ENCODE data around the gene CPSF4. TPM values are rescaled to one million over a fixed set of nuclear protein-coding genes. Genes with fewer than 3 reads are reported as not detected.

The CPSF4 gene
- total RNA-seq, 2 donors from 2014 or later, result 40.4 to 97.4 TPM

GRCh38 chr7:99440195-99440594 lies 1.5 kb downstream of the CPSF4 start:
- H3K4me1 ChIP-seq (replicated peaks), result peaks cover 3% of the 10 kb centered on the region
- no peak for DNase-seq (ENCODE audit: low spot score)
- intact Hi-C loops (cut with DNase I), result no loop called here
- no peak overlapping the region for H3K27ac ChIP-seq
- H3K9me3 ChIP-seq, result no peaks in the 10 kb centered on the region
- 66% methylated on average over 9 of the region's 9 CpGs for WGBS
- no peaks in the 10 kb centered on the region for H3K27me3 ChIP-seq (replicated peaks; ENCODE audit: insufficient read depth)
- no peaks in the 10 kb centered on the region for H3K36me3 ChIP-seq
- H3K4me3 ChIP-seq, result peak overlapping the region in 1 of 2 donors; percentile 92
- TF ChIP-seq, protein P1, sequence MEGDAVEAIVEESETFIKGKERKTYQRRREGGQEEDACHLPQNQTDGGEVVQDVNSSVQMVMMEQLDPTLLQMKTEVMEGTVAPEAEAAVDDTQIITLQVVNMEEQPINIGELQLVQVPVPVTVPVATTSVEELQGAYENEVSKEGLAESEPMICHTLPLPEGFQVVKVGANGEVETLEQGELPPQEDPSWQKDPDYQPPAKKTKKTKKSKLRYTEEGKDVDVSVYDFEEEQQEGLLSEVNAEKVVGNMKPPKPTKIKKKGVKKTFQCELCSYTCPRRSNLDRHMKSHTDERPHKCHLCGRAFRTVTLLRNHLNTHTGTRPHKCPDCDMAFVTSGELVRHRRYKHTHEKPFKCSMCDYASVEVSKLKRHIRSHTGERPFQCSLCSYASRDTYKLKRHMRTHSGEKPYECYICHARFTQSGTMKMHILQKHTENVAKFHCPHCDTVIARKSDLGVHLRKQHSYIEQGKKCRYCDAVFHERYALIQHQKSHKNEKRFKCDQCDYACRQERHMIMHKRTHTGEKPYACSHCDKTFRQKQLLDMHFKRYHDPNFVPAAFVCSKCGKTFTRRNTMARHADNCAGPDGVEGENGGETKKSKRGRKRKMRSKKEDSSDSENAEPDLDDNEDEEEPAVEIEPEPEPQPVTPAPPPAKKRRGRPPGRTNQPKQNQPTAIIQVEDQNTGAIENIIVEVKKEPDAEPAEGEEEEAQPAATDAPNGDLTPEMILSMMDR (IDR thresholded peaks at IDR 0.05), result no peak
- TF ChIP-seq POLR2AphosphoS5 (IDR thresholded peaks at IDR 0.05), result no peak
- no peak for TF ChIP-seq POLR2A (IDR thresholded peaks at IDR 0.05)

GRCh38 chr7:99446096-99446495 lies 7.4 kb downstream of the CPSF4 start:
- H3K36me3 ChIP-seq, result peaks cover 6 to 7% of the 10 kb centered on the region in 2 donors
- DNase-seq (ENCODE audit: low spot score), result no peak
- H3K9me3 ChIP-seq, result no peaks in the 10 kb centered on the region
- no peak overlapping the region for H3K27ac ChIP-seq
- no peaks in the 10 kb centered on the region for H3K4me1 ChIP-seq (replicated peaks)
- H3K27me3 ChIP-seq (replicated peaks; ENCODE audit: insufficient read depth), result no peaks in the 10 kb centered on the region
- H3K4me3 ChIP-seq, result no peak overlapping the region
- TF ChIP-seq POLR2A (IDR thresholded peaks at IDR 0.05), result no peak
- TF ChIP-seq POLR2AphosphoS5 (IDR thresholded peaks at IDR 0.05), result no peak
- TF ChIP-seq, protein P1 (IDR thresholded peaks at IDR 0.05), result no peak
- WGBS, result 82% methylated on average over 4 of the region's 4 CpGs
- intact Hi-C loops (cut with DNase I), result no loop called here

DNA sequence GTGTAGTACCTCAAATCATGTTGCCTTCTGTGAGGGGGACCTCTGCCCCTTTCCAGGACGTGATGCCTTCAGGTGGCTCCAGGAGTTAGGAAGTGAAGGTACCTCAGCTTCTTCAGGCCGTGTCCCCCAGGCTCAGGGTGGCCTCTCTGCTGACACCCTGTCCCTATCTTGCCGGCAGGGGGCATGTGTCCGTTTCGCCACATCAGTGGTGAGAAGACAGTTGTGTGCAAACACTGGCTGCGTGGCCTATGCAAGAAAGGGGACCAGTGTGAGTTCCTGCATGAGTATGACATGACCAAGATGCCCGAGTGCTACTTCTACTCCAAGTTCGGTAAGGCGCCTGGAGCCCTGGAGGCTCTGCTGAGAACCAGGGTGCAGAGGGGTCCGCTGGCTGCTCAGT lies 9.2 kb downstream of the CPSF4 start:
- H3K9me3 ChIP-seq, result no peaks in the 10 kb centered on the region
- peaks cover 3% of the 10 kb centered on the region for H3K4me1 ChIP-seq (replicated peaks)
- no peak overlapping the region for H3K27ac ChIP-seq
- H3K36me3 ChIP-seq, result peaks cover 6 to 7% of the 10 kb centered on the region in 2 donors
- TF ChIP-seq POLR2AphosphoS5 (IDR thresholded peaks at IDR 0.05) (no peak), POLR2A (IDR thresholded peaks at IDR 0.05) (no peak)
- TF ChIP-seq, protein P1 (IDR thresholded peaks at IDR 0.05), result no peak
- no peak for DNase-seq (ENCODE audit: low spot score)
- no peak overlapping the region for H3K4me3 ChIP-seq
- intact Hi-C loops (cut with DNase I), result no loop called here
- H3K27me3 ChIP-seq (replicated peaks; ENCODE audit: insufficient read depth), result no peaks in the 10 kb centered on the region
- 87% methylated on average over 10 of the region's 10 CpGs for WGBS

GRCh38 chr7:99448855-99449254 lies 10.1 kb downstream of the CPSF4 start:
- H3K27me3 ChIP-seq (replicated peaks; ENCODE audit: insufficient read depth), result no peaks in the 10 kb centered on the region
- H3K36me3 ChIP-seq, result peaks cover 6 to 7% of the 10 kb centered on the region in 2 donors
- no peak for TF ChIP-seq POLR2AphosphoS5 (IDR thresholded peaks at IDR 0.05)
- TF ChIP-seq, protein P1 (IDR thresholded peaks at IDR 0.05), result no peak
- TF ChIP-seq POLR2A (IDR thresholded peaks at IDR 0.05), result no peak
- intact Hi-C loops (cut with DNase I), result no loop called here
- no peaks in the 10 kb centered on the region for H3K9me3 ChIP-seq
- H3K4me1 ChIP-seq (replicated peaks), result peaks cover 3% of the 10 kb centered on the region
- no peak overlapping the region for H3K27ac ChIP-seq
- no peak overlapping the region for H3K4me3 ChIP-seq
- 89% methylated on average over 10 of the region's 10 CpGs for WGBS
- no peak for DNase-seq (ENCODE audit: low spot score)

DNA sequence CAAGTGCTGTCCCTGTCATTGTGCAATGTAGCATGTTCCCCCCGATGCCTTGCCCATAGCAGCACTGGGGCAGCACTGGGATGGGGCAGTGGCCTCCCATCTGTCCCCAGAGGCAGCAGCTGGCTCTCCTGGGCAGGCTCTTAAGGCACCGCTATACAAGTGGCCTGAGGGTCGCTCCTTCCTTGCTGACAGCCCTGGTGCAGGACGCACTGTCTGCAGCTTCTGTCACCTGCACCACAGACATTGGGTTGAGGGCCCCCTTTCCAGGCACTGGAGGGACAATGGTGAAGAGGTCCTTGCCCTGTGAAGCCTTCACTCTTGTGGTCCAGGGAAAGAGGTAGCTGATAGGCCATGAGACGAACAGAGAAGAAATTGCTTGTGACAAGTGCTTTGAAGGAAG lies 10.6 kb downstream of the CPSF4 start:
- Histone ChIP-seq H3K27ac (no peak overlapping the region), H3K4me1 (replicated peaks) (peaks cover 3% of the 10 kb centered on the region), H3K4me3 (no peak overlapping the region), H3K27me3 (replicated peaks; ENCODE audit: insufficient read depth) (no peaks in the 10 kb centered on the region), H3K9me3 (no peaks in the 10 kb centered on the region), H3K36me3 (peaks cover 6 to 7% of the 10 kb centered on the region in 2 donors)
- intact Hi-C loops (cut with DNase I), result no loop called here
- no peak for TF ChIP-seq POLR2A (IDR thresholded peaks at IDR 0.05)
- no peak for TF ChIP-seq POLR2AphosphoS5 (IDR thresholded peaks at IDR 0.05)
- TF ChIP-seq, protein P1 (IDR thresholded peaks at IDR 0.05), result no peak
- 98% methylated on average over 4 of the region's 5 CpGs for WGBS
- DNase-seq (ENCODE audit: low spot score), result no peak
